DOHH2 (cell line): ENCODE results near the gene CFAP57.

Experiments used
- H3F3A ChIP-seq: fragments of 200-600 bp; sonication (generic), shearing (Covaris generic); 2 replicates; pipeline ENCODE4 v1.6.0; 2016; ENCODE audit warnings: antibody characterized with exemption, mild to moderate bottlenecking; ENCODE audit not compliant: control insufficient read depth, insufficient read depth
- H3K27ac ChIP-seq: fragments of 200-600 bp; sonication (generic); 2 replicates; pipeline ENCODE4 v1.5.1; 2014; ENCODE audit warnings: low read depth, mild to moderate bottlenecking, low read length, moderate library complexity
- H3K27me3 ChIP-seq: fragments of 200-600 bp; sonication (generic); 2 replicates; pipeline ENCODE4 v1.6.1; 2014; ENCODE audit warnings: mild to moderate bottlenecking, low read length, mixed read lengths; ENCODE audit not compliant: control insufficient read depth
- H3K36me3 ChIP-seq: fragments of 200-600 bp; sonication (generic); 2 replicates; pipeline ENCODE4 v1.6.1; 2014; ENCODE audit warnings: mild to moderate bottlenecking, low read length, moderate library complexity, mixed read lengths; ENCODE audit not compliant: control insufficient read depth
- H3K4me1 ChIP-seq: fragments of 200-600 bp; sonication (generic); 2 replicates; pipeline ENCODE4 v1.6.1; 2014; ENCODE audit warnings: mild to moderate bottlenecking, low read length, mixed read lengths; ENCODE audit not compliant: control insufficient read depth
- H3K4me2 ChIP-seq: fragments of 200-600 bp; sonication (generic); 2 replicates; pipeline ENCODE4 v1.6.0; 2014; ENCODE audit warnings: mild to moderate bottlenecking, low read length, moderate library complexity
- H3K4me3 ChIP-seq: fragments of 200-600 bp; sonication (generic); 2 replicates; pipeline ENCODE4 v1.5.1; 2014; ENCODE audit warnings: mild to moderate bottlenecking, low read length, mixed read lengths
- H3K79me2 ChIP-seq: fragments of 200-600 bp; sonication (generic); 2 replicates; pipeline ENCODE4 v1.6.1; 2014; ENCODE audit warnings: mild to moderate bottlenecking, low read length, mixed read lengths; ENCODE audit not compliant: control insufficient read depth
- H3K9me2 ChIP-seq: fragments of 200-600 bp; sonication (generic); replicated peaks from 2 replicates; pipeline ENCODE4 v1.6.1; 2014; ENCODE audit warnings: mild to moderate bottlenecking, low read length, mixed read lengths; ENCODE audit not compliant: control insufficient read depth
- H3K9me3 ChIP-seq: fragments of 200-600 bp; sonication (generic); 2 replicates; pipeline ENCODE4 v1.6.1; 2014; ENCODE audit warnings: antibody characterized with exemption, low read length, mixed read lengths; ENCODE audit not compliant: control insufficient read depth, insufficient read depth
- H4K20me1 ChIP-seq: fragments of 200-600 bp; sonication (generic); 2 replicates; pipeline ENCODE4 v1.6.0; 2014; ENCODE audit warnings: low read depth, mild to moderate bottlenecking, antibody characterized with exemption, low read length, moderate library complexity; ENCODE audit not compliant: control insufficient read depth, insufficient read depth
- CTCF ChIP-seq: fragments of 200-600 bp; sonication (generic); IDR thresholded peaks from one replicate; pipeline ENCODE4 v1.5.1; 2014; ENCODE audit warnings: antibody characterized with exemption, mild to moderate bottlenecking, low read depth, low read length; ENCODE audit not compliant: poor library complexity, severe bottlenecking
- EZH2phosphoT487 ChIP-seq: fragments of 200-600 bp; sonication (generic); IDR thresholded peaks from 2 replicates; pipeline ENCODE4 v1.6.1; 2017; ENCODE audit warnings: borderline replicate concordance, mild to moderate bottlenecking, antibody characterized with exemption, low read length, moderate library complexity, mixed read lengths

Gene CFAP57

GRCh38 chr1:43265431-43265830 is 93.3 kb downstream of the CFAP57 start:
- Histone ChIP-seq H3K9me2 (no peaks in the 10 kb centered on the region), H3K4me1 (no peaks in the 10 kb centered on the region), H4K20me1 (no peaks in the 10 kb centered on the region), H3K4me2 (no peak overlapping the region), H3K79me2 (no peaks in the 10 kb centered on the region), H3K27ac (no peak overlapping the region), H3K4me3 (no peak overlapping the region), H3K9me3 (peaks cover 5% of the 10 kb centered on the region; the same call in 1 of the 2 replicates), H3K27me3 (no peaks in the 10 kb centered on the region), H3K36me3 (no peaks in the 10 kb centered on the region), H3F3A (no peaks in the 10 kb centered on the region)
- TF ChIP-seq CTCF (no peak), EZH2phosphoT487 (no peak)

GRCh38 chr1:43266881-43267280 is 94.8 kb downstream of the CFAP57 start:
- Histone ChIP-seq H3K4me1 (no peaks in the 10 kb centered on the region), H3K4me3 (no peak overlapping the region), H3K9me3 (peaks cover 5% of the 10 kb centered on the region; the same call in 1 of the 2 replicates), H3K36me3 (no peaks in the 10 kb centered on the region), H3K9me2 (no peaks in the 10 kb centered on the region), H3K27me3 (no peaks in the 10 kb centered on the region), H4K20me1 (no peaks in the 10 kb centered on the region), H3F3A (no peaks in the 10 kb centered on the region), H3K79me2 (no peaks in the 10 kb centered on the region), H3K27ac (no peak overlapping the region), H3K4me2 (no peak overlapping the region)
- TF ChIP-seq EZH2phosphoT487, result no peak
- TF ChIP-seq CTCF, result no peak

DNA sequence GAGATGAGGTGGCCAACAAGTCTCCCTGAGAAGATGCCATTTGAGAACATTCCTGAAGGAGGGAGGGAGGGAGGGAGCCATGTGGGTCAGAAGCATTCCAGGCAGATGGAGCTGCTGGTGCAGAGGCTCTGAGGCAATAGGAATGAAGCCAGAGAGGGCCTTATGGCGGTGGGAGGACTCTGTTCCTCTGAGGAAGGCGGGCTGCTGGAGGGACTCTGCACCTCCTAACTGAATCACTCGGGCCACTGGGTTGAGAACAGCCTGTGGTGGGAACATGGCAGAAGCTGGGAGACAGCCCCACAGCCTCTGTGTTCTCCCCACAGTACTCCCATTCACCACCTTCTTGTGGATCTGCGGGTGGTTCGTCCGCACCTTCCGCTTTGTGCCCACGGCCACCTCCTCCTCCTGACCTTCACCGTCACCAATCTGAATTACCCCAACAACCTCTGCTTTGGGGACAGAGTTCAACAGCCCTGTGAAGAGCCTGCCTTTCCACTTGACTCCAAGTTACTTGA is 95.2 kb downstream of the CFAP57 start:
- Histone ChIP-seq H3K4me2 (no peak overlapping the region), H3K4me1 (no peaks in the 10 kb centered on the region), H3K9me2 (no peaks in the 10 kb centered on the region), H4K20me1 (no peaks in the 10 kb centered on the region), H3K4me3 (no peak overlapping the region), H3K79me2 (no peaks in the 10 kb centered on the region), H3K27ac (no peak overlapping the region), H3K9me3 (peaks cover 5% of the 10 kb centered on the region; the same call in 1 of the 2 replicates), H3K36me3 (no peaks in the 10 kb centered on the region), H3F3A (no peaks in the 10 kb centered on the region), H3K27me3 (no peaks in the 10 kb centered on the region)
- no peak for TF ChIP-seq EZH2phosphoT487
- no peak for TF ChIP-seq CTCF
